Hepatocyte (in vitro differentiated cells): ENCODE results near the gene FARP1. TPM values are rescaled to one million over a fixed set of nuclear protein-coding genes. Genes with fewer than 3 reads are reported as not detected.

Experiments used
- DNase-seq: peaks from one replicate; pipeline ENCODE4 v3.0.0-alpha.2; 2016; ENCODE audit warnings: low spot score
- H2AFZ ChIP-seq: fragments of 200-600 bp; sonication (generic); 2 replicates; pipeline ENCODE4 v1.6.0; 2016; ENCODE audit warnings: antibody characterized with exemption, mild to moderate bottlenecking
- H3K27ac ChIP-seq: fragments of 200-600 bp; sonication (generic); 2 replicates; pipeline ENCODE4 v1.5.1; 2016; ENCODE audit warnings: mild to moderate bottlenecking
- H3K27me3 ChIP-seq: fragments of 200-600 bp; sonication (generic); 2 replicates; pipeline ENCODE4 v1.6.1; 2016
- H3K36me3 ChIP-seq: fragments of 200-600 bp; sonication (generic); replicated peaks from 2 replicates; pipeline ENCODE4 v1.5.1; 2016; ENCODE audit warnings: low read depth; ENCODE audit not compliant: insufficient read depth
- H3K4me1 ChIP-seq: fragments of 200-600 bp; sonication (generic); 2 replicates; pipeline ENCODE4 v1.5.1; 2016; ENCODE audit warnings: mild to moderate bottlenecking, moderate library complexity; ENCODE audit not compliant: insufficient read depth
- H3K4me2 ChIP-seq: fragments of 200-600 bp; sonication (generic); 2 replicates; pipeline ENCODE4 v1.6.0; 2016
- H3K4me3 ChIP-seq: fragments of 200-600 bp; sonication (generic); 2 replicates; pipeline ENCODE4 v1.5.1; 2016; ENCODE audit warnings: mild to moderate bottlenecking
- H3K79me2 ChIP-seq: fragments of 200-600 bp; sonication (generic); 2 replicates; pipeline ENCODE4 v1.6.0; 2017; ENCODE audit warnings: mild to moderate bottlenecking
- H3K9me2 ChIP-seq: fragments of 200-600 bp; sonication (generic); replicated peaks from 2 replicates; pipeline ENCODE4 v1.6.0; 2017; ENCODE audit warnings: mild to moderate bottlenecking; ENCODE audit not compliant: insufficient read depth
- H3K9me3 ChIP-seq: fragments of 200-600 bp; sonication (generic); 2 replicates; pipeline ENCODE4 v1.5.1; 2016; ENCODE audit warnings: low read depth, mild to moderate bottlenecking
- H4K20me1 ChIP-seq: fragments of 200-600 bp; sonication (generic); 2 replicates; pipeline ENCODE4 v1.6.0; 2016; ENCODE audit warnings: mild to moderate bottlenecking; ENCODE audit not compliant: insufficient read depth, poor library complexity, severe bottlenecking
- CTCF ChIP-seq: fragments of 200-600 bp; sonication (generic); IDR thresholded peaks from 2 replicates; pipeline ENCODE4 v1.5.1; 2016; ENCODE audit warnings: antibody characterized with exemption, mild to moderate bottlenecking; ENCODE audit not compliant: poor library complexity
- EZH2 ChIP-seq: fragments of 200-600 bp; sonication (generic); IDR thresholded peaks from 2 replicates; pipeline ENCODE4 v1.6.1; 2016; ENCODE audit warnings: antibody characterized with exemption, mild to moderate bottlenecking, borderline replicate concordance
- EZH2phosphoT487 ChIP-seq: fragments of 200-600 bp; sonication (generic); IDR thresholded peaks from one replicate; pipeline ENCODE4 v1.6.1; 2018; ENCODE audit warnings: antibody characterized with exemption, mild to moderate bottlenecking, low read depth, moderate library complexity; ENCODE audit not compliant: unreplicated experiment, severe bottlenecking
- WGBS: methylation state at CpG from one replicate; pipeline ENCODE4 v1.1.6; 2016; ENCODE audit warnings: low lambda C conversion rate; ENCODE audit errors: missing lambda C conversion rate; 5-methylcytosine and 5-hydroxymethylcytosine counted together
- polyA plus RNA-seq: library from polyadenylated mRNA; unstranded; fragments of >200 nt; fragmentation: Nextera tagmentation; extraction: Ambion mirVana; gene quantifications from 2 replicates; pipeline ENCODE4 v1.2.1, GENCODE V29; 2016
- total RNA-seq: library from RNA; depleted of rRNA; stranded (reverse); fragments of >200 nt; gene quantifications from 2 replicates; pipeline ENCODE4 v1.2.3, GENCODE V29; 2014

Gene FARP1
- total and polyA plus RNA-seq, 2 experiments from 2014 or later, result 35.5 to 68.7 TPM

- H3K27ac ChIP-seq, result no peak overlapping the region
- no peak overlapping the region for H3K4me3 ChIP-seq
- H3K36me3 ChIP-seq, result no peaks in the 10 kb centered on the region
- DNase-seq, result no peak
- peaks cover 61% of the 10 kb centered on the region for H3K79me2 ChIP-seq
- WGBS, result 81% methylated on average over 18 of the region's 20 CpGs
- peaks cover 3% of the 10 kb centered on the region for H4K20me1 ChIP-seq
- H3K9me2 ChIP-seq, result no peaks in the 10 kb centered on the region
- no peaks in the 10 kb centered on the region for H3K27me3 ChIP-seq
- no peak overlapping the region for H2AFZ ChIP-seq
- no peaks in the 10 kb centered on the region for H3K9me3 ChIP-seq
- TF ChIP-seq EZH2phosphoT487, result no peak
- TF ChIP-seq CTCF, result no peak
- TF ChIP-seq EZH2, result no peak
- peaks cover 27% of the 10 kb centered on the region for H3K4me1 ChIP-seq
- H3K4me2 ChIP-seq, result no peak overlapping the region
Observed at GRCh38 chr13:98313023-98313921, 170.4 kb downstream of the FARP1 start.

- Histone ChIP-seq H3K27ac (no peak overlapping the region), H3K4me1 (peaks cover 22% of the 10 kb centered on the region), H4K20me1 (peaks cover 3% of the 10 kb centered on the region), H3K27me3 (no peaks in the 10 kb centered on the region), H3K36me3 (no peaks in the 10 kb centered on the region), H3K79me2 (peaks cover 60% of the 10 kb centered on the region), H2AFZ (no peak overlapping the region), H3K9me3 (no peaks in the 10 kb centered on the region), H3K4me3 (no peak overlapping the region), H3K4me2 (no peak overlapping the region), H3K9me2 (no peaks in the 10 kb centered on the region)
- TF ChIP-seq EZH2, result no peak
- no peak for TF ChIP-seq EZH2phosphoT487
- no peak for TF ChIP-seq CTCF
- DNase-seq, result no peak
- 85% methylated on average over 6 of the region's 6 CpGs for WGBS
Observed at GRCh38 chr13:98313922-98314292, 171.0 kb downstream of the FARP1 start.

- Histone ChIP-seq H3K27ac (no peak overlapping the region), H3K9me2 (no peaks in the 10 kb centered on the region), H3K27me3 (no peaks in the 10 kb centered on the region), H3K79me2 (peaks cover 61% of the 10 kb centered on the region), H2AFZ (no peak overlapping the region), H3K4me2 (no peak overlapping the region), H3K36me3 (no peaks in the 10 kb centered on the region), H3K4me3 (no peak overlapping the region), H3K9me3 (no peaks in the 10 kb centered on the region), H3K4me1 (peaks cover 20% of the 10 kb centered on the region), H4K20me1 (peaks cover 3% of the 10 kb centered on the region)
- TF ChIP-seq EZH2, result no peak
- no peak for TF ChIP-seq CTCF
- TF ChIP-seq EZH2phosphoT487, result no peak
- DNase-seq, result no peak
- 68% methylated on average over 8 of the region's 8 CpGs for WGBS
Observed at GRCh38 chr13:98315466-98315865, 172.6 kb downstream of the FARP1 start.
